Stimulated activated CD8-positive, alpha-beta memory T cell treated with anti-CD3 and anti-CD28 coated beads, Interleukin-12 subunit alpha, Interleukin-12 subunit beta, amount 100 ng/mL, for 1 hour (primary cell): ENCODE results near the gene UBL4A.

Experiments used
- DNase-seq: peaks from one replicate; pipeline ENCODE4 v3.0.0-alpha.2; 2020; ENCODE audit warnings: low read depth

Gene UBL4A

GRCh38 chrX:154481911-154482601, 4.4 kb downstream of the UBL4A start:
- no peak for DNase-seq

DNA sequence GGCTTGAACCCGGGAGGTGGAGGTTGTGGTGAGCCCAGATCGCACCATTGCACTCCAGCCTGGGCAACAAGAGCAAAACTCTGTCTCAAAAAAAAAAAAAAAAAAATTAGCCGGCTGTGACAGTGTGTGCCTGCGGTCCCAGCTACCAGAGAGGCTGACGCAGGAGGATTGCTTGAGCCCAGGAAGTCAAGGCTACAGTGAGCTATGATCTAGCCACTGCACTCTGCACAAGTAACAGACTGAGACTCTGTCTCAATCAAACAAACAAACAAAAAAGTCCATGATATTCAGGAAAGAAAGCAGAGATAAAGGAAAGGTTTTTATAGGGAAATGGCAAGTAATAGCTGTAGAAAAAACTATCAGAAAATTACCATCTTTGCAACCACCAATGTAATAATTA, 5.2 kb downstream of the UBL4A start:
- no peak for DNase-seq

- peak; percentile 90 for DNase-seq
Measured at GRCh38 chrX:154478728-154479622, 7.4 kb downstream of the UBL4A start, which contains the start of gene LAGE3. TSS of gene LAGE3 (minus strand) at chrX:154479281. CDS start at chrX:154478915, 366 bp downstream.

- no peak for DNase-seq
Measured at GRCh38 chrX:154477891-154478477, 8.4 kb downstream of the UBL4A start.

DNA sequence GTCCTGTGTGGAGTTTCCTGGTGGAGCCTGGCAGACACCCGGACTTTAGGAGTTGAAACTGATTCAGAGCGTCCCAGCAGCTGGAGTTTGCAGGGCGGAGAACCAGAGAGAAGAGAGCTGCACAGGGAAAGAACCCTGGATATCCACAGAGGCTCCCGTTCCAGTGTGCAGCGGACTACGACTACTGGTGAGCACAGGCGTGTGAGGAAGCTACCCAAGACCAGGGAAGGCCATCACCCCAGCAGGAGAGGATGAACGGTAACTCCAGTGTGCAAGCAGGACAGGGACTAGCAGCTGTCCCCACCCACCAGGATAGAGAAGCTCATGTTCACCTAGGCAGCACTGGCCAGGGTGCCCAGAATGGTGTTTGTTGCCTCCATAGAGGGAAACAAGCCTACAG, 9.6 kb downstream of the UBL4A start:
- no peak for DNase-seq

DNA sequence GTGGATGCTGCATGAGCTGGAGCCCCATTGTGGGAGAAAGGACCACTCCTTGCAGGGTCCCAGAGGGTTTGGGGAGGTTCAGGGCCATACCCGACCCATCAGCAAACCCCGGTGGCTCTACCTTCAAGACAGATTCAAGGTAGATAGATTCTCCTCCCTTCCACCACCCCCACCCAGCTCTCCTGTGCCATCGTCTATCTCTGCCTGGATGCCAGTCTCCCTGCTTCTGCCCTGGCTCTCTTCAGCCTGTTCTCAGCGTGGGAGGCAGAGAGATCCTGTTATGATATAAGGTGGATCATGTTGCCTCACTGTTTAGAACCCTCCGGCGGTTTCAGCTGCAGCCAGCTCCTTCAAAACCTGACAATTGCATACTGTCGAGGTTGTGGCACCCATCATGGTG, 12.7 kb downstream of the UBL4A start:
- no peak for DNase-seq

GRCh38 chrX:154472685-154473632, 13.5 kb downstream of the UBL4A start:
- no peak for DNase-seq

- no peak for DNase-seq
Measured at GRCh38 chrX:154471839-154472684, 14.4 kb downstream of the UBL4A start.

DNA sequence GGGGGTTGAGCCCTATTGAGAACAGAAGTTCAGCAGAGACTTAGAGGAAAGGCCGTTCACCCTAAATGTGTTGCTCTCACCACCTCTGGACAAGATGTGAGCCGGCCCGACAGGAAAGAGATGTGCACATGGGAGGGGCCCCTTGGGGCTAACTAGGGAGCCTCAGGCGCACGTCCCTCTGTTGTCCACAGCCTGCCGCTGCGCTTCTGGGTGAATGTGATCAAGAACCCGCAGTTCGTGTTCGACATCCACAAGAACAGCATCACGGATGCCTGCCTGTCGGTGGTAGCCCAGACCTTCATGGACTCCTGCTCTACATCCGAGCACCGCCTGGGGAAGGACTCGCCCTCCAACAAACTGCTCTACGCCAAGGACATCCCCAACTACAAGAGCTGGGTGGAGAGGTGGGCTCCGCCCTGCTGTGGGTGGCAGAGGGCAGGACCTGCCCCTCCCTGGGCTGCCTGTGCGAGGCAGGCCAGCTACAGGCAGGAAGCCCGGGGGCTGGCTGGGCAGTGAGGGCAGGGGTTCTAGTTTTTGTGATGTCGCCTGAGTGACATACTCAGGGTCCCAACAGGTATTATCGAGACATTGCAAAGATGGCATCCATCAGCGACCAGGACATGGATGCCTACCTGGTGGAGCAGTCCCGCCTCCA, 15.4 kb downstream of the UBL4A start:
- no peak for DNase-seq

GRCh38 chrX:154470434-154470833, 16.0 kb downstream of the UBL4A start:
- no peak for DNase-seq

DNA sequence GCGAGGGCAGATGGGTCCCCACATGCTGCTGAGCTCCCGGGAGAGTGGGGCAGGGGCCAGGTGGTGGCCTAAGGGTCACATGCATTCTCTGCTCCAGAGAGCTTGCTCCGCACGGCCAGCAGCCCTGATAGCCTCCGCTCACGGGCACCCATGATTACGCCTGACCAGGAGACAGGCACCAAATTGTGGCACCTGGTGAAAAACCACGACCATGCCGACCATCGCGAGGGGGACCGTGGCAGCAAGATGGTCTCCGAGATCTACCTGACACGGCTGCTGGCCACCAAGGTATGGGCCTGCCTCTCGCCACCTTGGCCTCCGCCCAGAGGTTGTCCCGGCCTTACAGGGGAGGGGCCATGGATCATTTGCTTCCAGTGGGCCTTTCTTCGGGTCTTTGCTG, 16.5 kb downstream of the UBL4A start:
- DNase-seq = no peak

DNA sequence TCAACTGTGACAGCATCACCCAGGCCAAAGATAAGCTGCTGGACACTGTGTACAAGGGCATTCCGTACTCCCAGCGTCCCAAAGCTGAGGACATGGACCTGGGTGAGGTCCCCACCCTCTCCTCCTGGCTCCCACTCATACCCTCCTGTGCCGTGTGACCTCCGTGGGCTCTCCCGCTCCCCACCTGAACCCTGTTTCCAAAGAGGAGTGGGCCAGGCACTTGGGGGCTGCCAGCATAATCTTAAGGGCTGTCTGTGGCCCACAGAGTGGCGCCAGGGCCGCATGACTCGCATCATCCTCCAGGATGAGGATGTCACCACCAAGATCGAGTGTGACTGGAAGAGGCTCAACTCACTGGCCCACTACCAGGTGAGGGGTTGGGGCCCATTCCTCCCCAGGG, 17.3 kb downstream of the UBL4A start:
- DNase-seq = no peak

DNA sequence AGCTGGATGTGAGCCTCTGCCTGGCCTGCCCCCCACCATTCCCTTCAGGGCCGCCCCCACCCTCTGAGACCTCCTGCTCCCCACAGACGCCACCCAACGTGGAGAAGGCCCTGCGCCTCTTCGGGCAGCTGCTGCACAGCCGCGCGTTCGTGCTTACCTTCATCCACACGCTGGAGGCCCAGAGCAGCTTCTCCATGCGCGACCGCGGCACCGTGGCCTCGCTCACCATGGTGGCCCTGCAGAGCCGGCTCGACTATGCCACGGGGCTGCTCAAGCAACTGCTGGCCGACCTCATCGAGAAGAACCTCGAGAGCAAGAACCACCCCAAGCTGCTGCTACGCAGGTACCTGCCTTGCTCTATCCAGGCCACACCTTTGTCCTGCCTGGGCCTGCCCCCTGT, 18.2 kb downstream of the UBL4A start:
- DNase-seq = no peak

DNA sequence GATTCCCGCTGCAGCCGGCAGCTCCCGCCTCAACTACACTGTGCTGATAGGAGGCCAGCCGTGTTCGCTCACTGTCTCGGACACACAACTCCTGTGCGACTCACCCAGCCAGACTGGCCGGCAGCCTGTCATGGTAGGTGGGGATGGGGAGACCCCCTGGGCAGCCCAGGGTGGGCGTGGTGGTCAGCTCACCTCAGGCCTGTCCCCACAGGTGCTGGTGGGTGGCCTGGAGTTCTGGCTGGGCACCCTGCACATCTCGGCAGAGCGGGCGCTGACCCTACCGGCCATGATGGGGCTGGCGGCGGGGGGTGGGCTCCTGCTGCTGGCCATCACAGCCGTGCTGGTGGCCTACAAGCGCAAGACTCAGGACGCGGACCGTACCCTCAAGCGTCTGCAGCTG, 18.9 kb downstream of the UBL4A start:
- DNase-seq = no peak

GRCh38 chrX:154466907-154467306, 19.5 kb downstream of the UBL4A start:
- DNase-seq = no peak

GRCh38 chrX:154466036-154466435, 20.4 kb downstream of the UBL4A start:
- DNase-seq = no peak

DNA sequence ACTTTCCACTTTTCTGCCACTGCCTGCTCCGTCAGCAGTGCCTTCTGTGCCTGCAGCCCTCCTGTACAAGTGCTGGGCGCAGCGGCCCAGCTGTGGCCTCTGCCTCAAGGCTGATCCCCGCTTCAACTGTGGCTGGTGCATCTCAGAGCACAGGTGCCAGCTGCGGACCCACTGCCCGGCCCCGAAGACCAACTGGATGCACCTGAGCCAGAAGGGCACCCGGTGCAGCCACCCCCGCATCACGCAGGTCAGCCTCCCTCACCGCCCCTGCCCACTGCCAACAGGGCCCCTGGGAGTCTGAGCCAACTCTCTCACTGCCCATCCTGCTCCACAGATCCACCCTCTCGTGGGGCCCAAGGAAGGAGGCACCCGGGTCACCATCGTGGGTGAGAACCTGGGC, 20.8 kb downstream of the UBL4A start:
- no peak for DNase-seq

DNA sequence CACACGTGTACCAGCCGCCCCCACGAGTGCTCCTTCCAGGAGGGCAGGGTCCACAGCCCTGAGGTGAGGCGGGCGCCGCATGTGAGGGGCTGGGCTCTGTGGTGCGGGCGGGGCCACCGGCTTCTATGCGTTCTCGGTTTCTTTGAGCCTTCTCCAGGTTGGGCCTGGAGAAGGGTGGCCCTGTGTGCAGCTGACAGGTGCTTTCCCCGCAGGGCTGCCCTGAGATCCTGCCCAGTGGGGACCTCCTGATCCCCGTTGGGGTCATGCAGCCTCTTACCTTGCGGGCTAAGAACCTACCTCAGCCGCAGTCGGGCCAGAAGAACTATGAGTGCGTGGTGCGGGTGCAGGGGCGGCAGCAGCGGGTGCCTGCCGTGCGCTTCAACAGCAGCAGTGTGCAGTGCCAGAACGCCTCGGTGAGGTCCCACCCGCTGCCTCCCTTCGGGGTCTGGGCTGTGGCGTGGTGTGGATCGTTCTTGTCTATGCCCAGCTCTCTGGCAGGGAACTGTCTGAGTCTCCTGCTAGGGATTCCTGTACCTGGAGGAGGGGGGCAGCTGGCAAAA, 21.5 kb downstream of the UBL4A start:
- no peak for DNase-seq

GRCh38 chrX:154463611-154464220, 22.7 kb downstream of the UBL4A start:
- DNase-seq = no peak

- DNase-seq = no peak
Measured at GRCh38 chrX:154462396-154462795, 24.0 kb downstream of the UBL4A start.
